H1 (cell line): Measurements from ENCODE around the gene GPR15LG. TPM values are rescaled to one million over a fixed set of nuclear protein-coding genes. Genes with fewer than 3 reads are reported as not detected.

Experiments used
- CHD2 ChIP-seq: IDR thresholded peaks from 2 replicates; pipeline ENCODE4 v1.6.1; 2012; ENCODE audit warnings: low read length, improper control_type of control experiment
- JUN ChIP-seq: IDR thresholded peaks from 2 replicates; pipeline ENCODE4 v1.6.1; 2011; ENCODE audit warnings: low read depth, mild to moderate bottlenecking, improper control_type of control experiment, low read length
- polyA plus RNA-seq, 7 experiments: library from polyadenylated mRNA; depleted of rRNA in 3 of 7; stranded (reverse) in 5 of 7; unstranded in 2 of 7; fragments of >200 nt in 5 of 7; fragments of 200-250 nt in 2 of 7; gene quantifications; 1 replicate in 5 of 7; 2 replicates in 1 of 7; 4 replicates in 1 of 7; pipeline versions ENCODE4 v1.2.1 to v1.2.3, GENCODE V29; 2011 to 2013; ENCODE audit warnings: missing spikeins in 2 of 7, mixed read lengths in 2 of 7
- total RNA-seq: library from RNA; stranded (reverse); fragmentation: NEBNext Ultra II Directional; extraction: Animal tissue kit (Norgen Biotek cat#: 25700); gene quantifications from 2 replicates; pipeline ENCODE4 v1.2.1, GENCODE V29; 2021
- TF ChIP-seq, protein P1 (sequence below): IDR thresholded peaks from 2 replicates; pipeline ENCODE4 v1.6.1; 2011; ENCODE audit warnings: low read depth, mild to moderate bottlenecking, low read length; ENCODE audit not compliant: insufficient read depth

The GPR15LG gene
- total and polyA plus RNA-seq, 2 of the 8 experiments (the other 6 are each of a cell fraction or from before 2014, with no cell fraction given) = not detected

DNA sequence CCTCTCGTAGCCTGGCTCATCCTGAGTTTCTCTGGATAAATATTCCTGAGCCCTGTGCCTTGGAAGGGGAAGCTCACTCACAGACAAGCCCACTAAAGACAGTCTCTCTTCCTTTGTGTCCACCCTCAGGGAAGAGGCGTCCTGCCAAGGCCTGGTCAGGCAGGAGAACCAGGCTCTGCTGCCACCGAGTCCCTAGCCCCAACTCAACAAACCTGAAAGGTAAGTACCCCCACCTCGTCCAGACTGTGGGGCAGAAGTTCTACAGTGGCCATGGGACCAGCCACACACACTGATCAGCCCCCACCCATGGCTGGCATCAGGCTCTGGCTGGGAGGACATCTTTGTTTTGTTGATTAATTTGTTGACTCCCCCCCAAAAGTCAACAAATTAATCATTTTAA, 2.8 kb downstream of the GPR15LG start (continued):
- TF ChIP-seq JUN (no peak), CHD2 (no peak)
- TF ChIP-seq, protein P1, sequence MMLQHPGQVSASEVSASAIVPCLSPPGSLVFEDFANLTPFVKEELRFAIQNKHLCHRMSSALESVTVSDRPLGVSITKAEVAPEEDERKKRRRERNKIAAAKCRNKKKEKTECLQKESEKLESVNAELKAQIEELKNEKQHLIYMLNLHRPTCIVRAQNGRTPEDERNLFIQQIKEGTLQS = no peak
